ENCODE results near the gene DUT. TPM values are rescaled to one million over a fixed set of nuclear protein-coding genes. Genes with fewer than 3 reads are reported as not detected.

DUT gene
- total and polyA plus RNA-seq, 9 of the 15 experiments (the other 6 are each of a cell fraction or from before 2014, with no cell fraction given): 13.9 to 235 (median 94.9) TPM

GRCh38 chr15:48358229-48359152, 27.3 kb downstream of the DUT start (continued):
- peak; percentile 77 for TF ChIP-seq REST (IDR thresholded peaks at IDR 0.05; ENCODE audit: borderline replicate concordance)
- no peak for TF ChIP-seq REST (CRISPR knock-in tag; IDR thresholded peaks at IDR 0.05; ENCODE audit: low read depth)
- no peak for TF ChIP-seq DNMT1 (IDR thresholded peaks at IDR 0.05)
- peak; percentile 86 to 89 for TF ChIP-seq RAD21 (CRISPR knock-in tag; conservative IDR thresholded peaks at IDR 0.05 in 1 of 2, IDR thresholded peaks at IDR 0.05 in 1 of 2)
- TF ChIP-seq NR4A1 (CRISPR knock-in tag; IDR thresholded peaks at IDR 0.05): no peak
- TF ChIP-seq NR4A1 (tag; IDR thresholded peaks at IDR 0.05): no peak
- TF ChIP-seq CEBPG (CRISPR knock-in tag; IDR thresholded peaks at IDR 0.05): no peak
- no peak for TF ChIP-seq CEBPG (tag; conservative IDR thresholded peaks at IDR 0.05 in 1 of 2, IDR thresholded peaks at IDR 0.05 in 1 of 2)
- TF ChIP-seq ZNF347 (CRISPR knock-in tag; IDR thresholded peaks at IDR 0.05; ENCODE audit: low read depth): no peak
- TF ChIP-seq DEAF1 (CRISPR knock-in tag; IDR thresholded peaks at IDR 0.05): peak; percentile 76
- TF ChIP-seq, protein P1, sequence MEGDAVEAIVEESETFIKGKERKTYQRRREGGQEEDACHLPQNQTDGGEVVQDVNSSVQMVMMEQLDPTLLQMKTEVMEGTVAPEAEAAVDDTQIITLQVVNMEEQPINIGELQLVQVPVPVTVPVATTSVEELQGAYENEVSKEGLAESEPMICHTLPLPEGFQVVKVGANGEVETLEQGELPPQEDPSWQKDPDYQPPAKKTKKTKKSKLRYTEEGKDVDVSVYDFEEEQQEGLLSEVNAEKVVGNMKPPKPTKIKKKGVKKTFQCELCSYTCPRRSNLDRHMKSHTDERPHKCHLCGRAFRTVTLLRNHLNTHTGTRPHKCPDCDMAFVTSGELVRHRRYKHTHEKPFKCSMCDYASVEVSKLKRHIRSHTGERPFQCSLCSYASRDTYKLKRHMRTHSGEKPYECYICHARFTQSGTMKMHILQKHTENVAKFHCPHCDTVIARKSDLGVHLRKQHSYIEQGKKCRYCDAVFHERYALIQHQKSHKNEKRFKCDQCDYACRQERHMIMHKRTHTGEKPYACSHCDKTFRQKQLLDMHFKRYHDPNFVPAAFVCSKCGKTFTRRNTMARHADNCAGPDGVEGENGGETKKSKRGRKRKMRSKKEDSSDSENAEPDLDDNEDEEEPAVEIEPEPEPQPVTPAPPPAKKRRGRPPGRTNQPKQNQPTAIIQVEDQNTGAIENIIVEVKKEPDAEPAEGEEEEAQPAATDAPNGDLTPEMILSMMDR (IDR thresholded peaks at IDR 0.05 in 2 of 3, conservative IDR thresholded peaks at IDR 0.05 in 1 of 3; ENCODE audit: insufficient read depth in 2 of 3, low read depth in 1 of 3, low read length in 3 of 3): peak; percentile 38 to 79 (median 52); a peak in 4 of 6 replicates
- TF ChIP-seq, protein P2, sequence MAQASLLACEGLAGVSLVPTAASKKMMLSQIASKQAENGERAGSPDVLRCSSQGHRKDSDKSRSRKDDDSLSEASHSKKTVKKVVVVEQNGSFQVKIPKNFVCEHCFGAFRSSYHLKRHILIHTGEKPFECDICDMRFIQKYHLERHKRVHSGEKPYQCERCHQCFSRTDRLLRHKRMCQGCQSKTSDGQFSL (CRISPR knock-in tag; IDR thresholded peaks at IDR 0.05): no peak
- TF ChIP-seq, protein P2 (tag; IDR thresholded peaks at IDR 0.05): no peak
- TF ChIP-seq ZKSCAN1 (IDR thresholded peaks at IDR 0.05; ENCODE audit: low read depth, low read length): no peak

Data from K562 (cell line).